HG03066 (cell line): Measurements from ENCODE around the gene LRRC14B.
"Not testable (repeated sequence)": the region's sequence is repeated elsewhere in the genome, so short reads cannot be mapped to it uniquely, and the experiment has no call there.

ENCODE experiments used
- ATAC-seq: cut with Tn5 transposase; IDR thresholded peaks from one replicate; pipeline ENCODE4 v1.9.1; 2021; ENCODE audit warnings: low read depth; ENCODE audit not compliant: unreplicated experiment

The LRRC14B gene

GRCh38 chr5:159448-160172, 31.7 kb upstream of the LRRC14B start:
- ATAC-seq: no peak

GRCh38 chr5:160173-160510, 31.2 kb upstream of the LRRC14B start:
- no peak for ATAC-seq

- no peak for ATAC-seq
Observed at GRCh38 chr5:160921-161802, 30.1 kb upstream of the LRRC14B start.

- no peak for ATAC-seq
Observed at GRCh38 chr5:161803-162110, 29.5 kb upstream of the LRRC14B start.

GRCh38 chr5:162190-162564, 29.1 kb upstream of the LRRC14B start:
- no peak for ATAC-seq

GRCh38 chr5:162565-163337, 28.5 kb upstream of the LRRC14B start:
- no peak for ATAC-seq

- ATAC-seq: no peak
Observed at GRCh38 chr5:163338-163620, 28.0 kb upstream of the LRRC14B start.

- ATAC-seq: no peak
Observed at GRCh38 chr5:163841-164240, 27.5 kb upstream of the LRRC14B start.

GRCh38 chr5:164244-164643, 27.1 kb upstream of the LRRC14B start:
- no peak for ATAC-seq

- ATAC-seq: not testable (repeated sequence)
Observed at GRCh38 chr5:164783-165182, 26.5 kb upstream of the LRRC14B start.

- ATAC-seq: no peak
Observed at GRCh38 chr5:166441-167372, 24.6 kb upstream of the LRRC14B start.

GRCh38 chr5:167511-167910, 23.8 kb upstream of the LRRC14B start:
- no peak for ATAC-seq

GRCh38 chr5:167982-168660, 23.2 kb upstream of the LRRC14B start:
- ATAC-seq: no peak

GRCh38 chr5:169071-169727, 22.1 kb upstream of the LRRC14B start:
- no peak for ATAC-seq

- no peak for ATAC-seq
Observed at GRCh38 chr5:169728-170094, 21.6 kb upstream of the LRRC14B start.

GRCh38 chr5:170971-171800, 20.1 kb upstream of the LRRC14B start:
- no peak for ATAC-seq

- ATAC-seq: no peak
Observed at GRCh38 chr5:171801-172331, 19.4 kb upstream of the LRRC14B start.

- no peak for ATAC-seq
Observed at GRCh38 chr5:172421-172820, 18.9 kb upstream of the LRRC14B start.

- ATAC-seq: no peak
Observed at GRCh38 chr5:172841-173251, 18.4 kb upstream of the LRRC14B start.
